Tibial nerve (tissue), 4 donors: ENCODE measurements around the gene HILPDA. TPM values are rescaled to one million over a fixed set of nuclear protein-coding genes. Genes with fewer than 3 reads are reported as not detected.

Source experiments
- DNase-seq, 2 donors: peaks; one replicate each; pipeline ENCODE4 v3.0.0-alpha.2; 2019; ENCODE audit warnings: low spot score in 2 of 2
- H3K27ac ChIP-seq, 4 donors: fragments of 200-600 bp; sonication (generic) in 3 of 4; one replicate each; pipeline ENCODE4 v1.5.1; 2017 to 2019; ENCODE audit warnings: mild to moderate bottlenecking in 1 of 4
- H3K27me3 ChIP-seq, 2 donors: fragments of 200-600 bp; sonication (generic) in 1 of 2; one replicate each; pipeline versions ENCODE4 v1.5.1 to v1.6.0; 2017 to 2019
- H3K36me3 ChIP-seq, 3 donors: fragments of 200-600 bp; sonication (generic); one replicate each; pipeline ENCODE4 v1.5.1; 2018 to 2019
- H3K4me1 ChIP-seq, 4 donors: fragments of 200-600 bp; sonication (generic) in 3 of 4; one replicate each; pipeline ENCODE4 v1.5.1; 2017 to 2019
- H3K4me3 ChIP-seq, 4 donors: fragments of 200-600 bp; sonication (generic) in 3 of 4; one replicate each; pipeline ENCODE4 v1.5.1; 2017 to 2019; ENCODE audit warnings: mild to moderate bottlenecking in 1 of 4, moderate library complexity in 1 of 4
- H3K9me3 ChIP-seq, 4 donors: fragments of 200-600 bp; sonication (generic) in 3 of 4; one replicate each; pipeline ENCODE4 v1.5.1; 2017 to 2019
- EP300 ChIP-seq, 2 donors: sonication (generic); formaldehyde crosslinking; IDR thresholded peaks; one replicate each; pipeline ENCODE4 v1.6.1; 2017; ENCODE audit warnings: antibody characterized with exemption in 2 of 2, mild to moderate bottlenecking in 1 of 2
- POLR2A ChIP-seq, 2 donors: fragments of 450-650 bp; IDR thresholded peaks; one replicate each; pipeline ENCODE4 v1.6.1; 2017; ENCODE audit warnings: antibody characterized with exemption in 2 of 2, mild to moderate bottlenecking in 2 of 2, moderate library complexity in 2 of 2
- WGBS, 2 donors: methylation state at CpG; one replicate each; pipeline ENCODE4 v1.1.5; 2018; 5-methylcytosine and 5-hydroxymethylcytosine counted together
- total RNA-seq, 4 donors: library from RNA; depleted of rRNA; stranded (reverse); fragments of >200 nt; gene quantifications; one replicate each; pipeline ENCODE4 v1.1.0, GENCODE V29; 2016
- TF ChIP-seq, protein P1 (sequence below), 5 experiments: fragments of 200-600 bp in 3 of 5; fragments of 450-650 bp in 2 of 5; sonication (generic) in 3 of 5; IDR thresholded peaks; one replicate each; pipeline ENCODE4 v1.5.1; 2016 to 2019; ENCODE audit warnings: antibody characterized with exemption in 5 of 5, mild to moderate bottlenecking in 3 of 5, moderate library complexity in 2 of 5

Gene HILPDA
- total RNA-seq, 4 donors from 2014 or later = 32.4 to 64.2 (median 38.3) TPM

DNA sequence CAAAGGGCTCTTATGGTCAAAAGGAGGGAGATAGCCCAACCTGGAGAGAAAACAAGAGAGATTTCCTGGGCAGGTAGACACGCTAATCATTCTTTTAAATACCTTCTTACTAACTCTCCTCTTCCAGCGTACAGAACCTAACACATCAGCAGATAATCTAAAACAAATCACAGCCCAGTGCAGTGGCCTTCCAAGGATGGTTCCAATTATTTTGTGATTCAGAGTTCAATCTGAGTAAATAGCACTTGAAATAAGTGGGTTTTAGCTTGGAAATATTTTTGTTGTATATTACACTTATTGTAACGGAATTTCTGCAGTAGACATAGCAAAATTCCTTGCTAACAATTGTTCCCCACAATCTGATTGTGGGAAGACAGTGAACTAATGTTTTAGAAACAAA, 38.6 kb upstream of the HILPDA start:
- peaks cover 0 to 4% (median 0%) of the 10 kb centered on the region in 4 donors for H3K9me3 ChIP-seq
- DNase-seq = no peak
- no peaks in the 10 kb centered on the region for H3K27me3 ChIP-seq
- peaks cover 0 to 9% (median 0%) of the 10 kb centered on the region in 4 donors for H3K4me1 ChIP-seq
- TF ChIP-seq POLR2A (IDR thresholded peaks at IDR 0.05) = no peak
- TF ChIP-seq EP300 (IDR thresholded peaks at IDR 0.05) = no peak
- H3K4me3 ChIP-seq = no peak overlapping the region
- 77 to 84% methylated on average over 3 of the region's 3 CpGs for WGBS, 2 donors
- H3K36me3 ChIP-seq = no peaks in the 10 kb centered on the region
- no peak overlapping the region for H3K27ac ChIP-seq

DNA sequence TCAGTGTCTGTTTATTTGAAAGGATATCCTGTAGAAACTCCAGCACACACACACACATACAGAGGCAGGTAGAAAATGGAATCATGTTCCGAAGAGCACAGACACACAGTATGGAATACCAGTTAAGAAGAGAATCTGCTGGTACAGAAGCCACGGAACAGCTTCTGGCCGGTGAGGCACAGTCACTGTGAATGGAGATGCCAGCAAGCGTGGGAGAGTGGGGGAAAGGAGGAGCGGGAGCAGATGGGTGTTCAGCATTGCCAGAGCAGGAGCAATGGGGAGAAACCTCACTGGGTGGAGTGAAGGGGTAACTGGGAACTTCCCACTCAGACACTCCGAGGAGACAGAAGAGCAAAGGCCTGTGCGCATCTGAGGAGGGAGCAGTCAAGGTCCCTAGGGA, 36.4 kb upstream of the HILPDA start:
- H3K36me3 ChIP-seq = no peaks in the 10 kb centered on the region
- H3K4me1 ChIP-seq = peaks cover 0 to 12% (median 0%) of the 10 kb centered on the region in 4 donors
- DNase-seq = no peak
- H3K27ac ChIP-seq = no peak overlapping the region
- 80 to 90% methylated on average over 7 of the region's 7 CpGs for WGBS, 2 donors
- TF ChIP-seq, protein P1, sequence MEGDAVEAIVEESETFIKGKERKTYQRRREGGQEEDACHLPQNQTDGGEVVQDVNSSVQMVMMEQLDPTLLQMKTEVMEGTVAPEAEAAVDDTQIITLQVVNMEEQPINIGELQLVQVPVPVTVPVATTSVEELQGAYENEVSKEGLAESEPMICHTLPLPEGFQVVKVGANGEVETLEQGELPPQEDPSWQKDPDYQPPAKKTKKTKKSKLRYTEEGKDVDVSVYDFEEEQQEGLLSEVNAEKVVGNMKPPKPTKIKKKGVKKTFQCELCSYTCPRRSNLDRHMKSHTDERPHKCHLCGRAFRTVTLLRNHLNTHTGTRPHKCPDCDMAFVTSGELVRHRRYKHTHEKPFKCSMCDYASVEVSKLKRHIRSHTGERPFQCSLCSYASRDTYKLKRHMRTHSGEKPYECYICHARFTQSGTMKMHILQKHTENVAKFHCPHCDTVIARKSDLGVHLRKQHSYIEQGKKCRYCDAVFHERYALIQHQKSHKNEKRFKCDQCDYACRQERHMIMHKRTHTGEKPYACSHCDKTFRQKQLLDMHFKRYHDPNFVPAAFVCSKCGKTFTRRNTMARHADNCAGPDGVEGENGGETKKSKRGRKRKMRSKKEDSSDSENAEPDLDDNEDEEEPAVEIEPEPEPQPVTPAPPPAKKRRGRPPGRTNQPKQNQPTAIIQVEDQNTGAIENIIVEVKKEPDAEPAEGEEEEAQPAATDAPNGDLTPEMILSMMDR (IDR thresholded peaks at IDR 0.05) = no peak
- no peak for TF ChIP-seq POLR2A (IDR thresholded peaks at IDR 0.05)
- TF ChIP-seq EP300 (IDR thresholded peaks at IDR 0.05) = no peak
- no peak overlapping the region for H3K4me3 ChIP-seq
- no peaks in the 10 kb centered on the region for H3K9me3 ChIP-seq
- H3K27me3 ChIP-seq = no peaks in the 10 kb centered on the region

DNA sequence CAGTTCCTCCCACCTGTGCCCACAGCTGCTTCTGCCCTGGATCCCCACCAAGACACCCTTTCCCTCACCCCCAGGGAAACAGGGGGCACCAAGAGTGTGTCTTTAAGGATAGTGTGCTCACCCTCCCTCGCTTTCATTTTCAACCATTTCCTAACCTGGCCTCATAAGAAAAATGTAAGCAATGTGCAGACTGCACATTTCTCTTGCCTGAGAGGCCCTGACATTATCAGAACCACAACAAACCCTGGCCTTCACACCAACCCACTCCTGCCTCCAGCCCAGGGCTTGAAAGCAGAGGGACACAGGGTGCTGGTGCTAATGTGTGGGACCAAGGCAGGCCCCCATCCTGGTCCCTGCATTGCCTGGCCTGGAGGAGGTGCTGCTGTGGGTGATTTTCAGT, 34.9 kb upstream of the HILPDA start:
- H3K27me3 ChIP-seq = no peaks in the 10 kb centered on the region
- WGBS, 2 donors = 87 to 88% methylated on average over 1 of the region's 1 CpG
- H3K27ac ChIP-seq = peak overlapping the region in 1 of 4 donors; percentile 51
- peaks cover 0 to 12% (median 0%) of the 10 kb centered on the region in 4 donors for H3K4me1 ChIP-seq
- no peaks in the 10 kb centered on the region for H3K36me3 ChIP-seq
- no peaks in the 10 kb centered on the region for H3K9me3 ChIP-seq
- H3K4me3 ChIP-seq = no peak overlapping the region
- TF ChIP-seq, protein P1 (IDR thresholded peaks at IDR 0.05) = no peak
- no peak for TF ChIP-seq POLR2A (IDR thresholded peaks at IDR 0.05)
- no peak for TF ChIP-seq EP300 (IDR thresholded peaks at IDR 0.05)
- DNase-seq = no peak

DNA sequence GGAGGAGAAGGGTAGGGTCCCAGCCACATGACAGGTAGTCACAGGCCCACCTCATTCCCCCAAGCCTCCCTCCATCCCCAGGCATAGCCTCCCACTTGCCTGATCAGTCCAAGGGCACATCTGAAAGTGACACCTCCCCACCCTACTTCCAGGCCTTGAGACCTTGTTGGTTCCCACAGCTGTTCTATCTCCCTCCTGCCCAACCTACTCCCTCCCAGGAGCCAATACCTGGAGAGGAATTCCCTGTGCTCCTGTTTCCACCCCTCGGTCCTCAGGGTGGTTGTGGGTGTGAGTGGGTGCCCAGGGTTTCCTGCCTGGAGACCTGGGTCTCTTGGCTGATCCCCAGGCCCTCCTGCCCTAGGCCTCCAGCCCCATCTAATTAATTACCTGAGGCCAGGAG, 34.3 kb upstream of the HILPDA start:
- 70 to 88% methylated on average over 1 of the region's 1 CpG for WGBS, 2 donors

DNA sequence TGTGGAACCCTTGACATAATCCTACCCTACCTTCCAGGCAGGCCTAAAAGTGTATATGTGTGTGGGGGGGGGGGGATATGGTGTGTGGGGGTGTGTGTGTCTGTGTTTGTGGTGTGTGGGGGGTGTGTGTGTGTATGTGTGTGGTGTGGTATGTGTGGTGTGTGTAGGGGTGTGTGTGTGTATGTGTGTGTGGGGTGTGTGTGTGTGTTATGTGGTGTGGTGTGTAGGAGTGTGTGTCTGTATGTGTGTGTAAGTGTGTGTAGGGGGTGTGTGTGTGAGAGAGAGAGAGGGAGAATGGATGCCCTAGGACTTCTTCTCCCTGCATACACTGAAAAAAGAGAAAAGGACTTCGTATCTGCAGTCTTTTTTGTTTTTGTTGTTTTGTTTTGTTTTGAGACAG, 33.6 kb upstream of the HILPDA start:
- H3K27ac ChIP-seq = no peak overlapping the region
- 57 to 62% methylated on average over 1 of the region's 1 CpG for WGBS, 2 donors
- H3K4me1 ChIP-seq = peaks cover 0 to 13% (median 0%) of the 10 kb centered on the region in 4 donors
- H3K9me3 ChIP-seq = no peaks in the 10 kb centered on the region
- DNase-seq = no peak
- TF ChIP-seq POLR2A (IDR thresholded peaks at IDR 0.05) (no peak), EP300 (IDR thresholded peaks at IDR 0.05) (no peak)
- TF ChIP-seq, protein P1 (IDR thresholded peaks at IDR 0.05) = no peak
- H3K36me3 ChIP-seq = no peaks in the 10 kb centered on the region
- H3K4me3 ChIP-seq = no peak overlapping the region
- no peaks in the 10 kb centered on the region for H3K27me3 ChIP-seq

More for the DNA sequence above, 34.3 kb upstream of the HILPDA start:
- no peaks in the 10 kb centered on the region for H3K36me3 ChIP-seq
- no peak for DNase-seq
- peaks cover 0 to 12% (median 0%) of the 10 kb centered on the region in 4 donors for H3K4me1 ChIP-seq
- no peaks in the 10 kb centered on the region for H3K27me3 ChIP-seq
- H3K4me3 ChIP-seq = no peak overlapping the region
- no peaks in the 10 kb centered on the region for H3K9me3 ChIP-seq
- peak overlapping the region in 1 of 4 donors; percentile 51 for H3K27ac ChIP-seq
- TF ChIP-seq POLR2A (IDR thresholded peaks at IDR 0.05) (no peak), EP300 (IDR thresholded peaks at IDR 0.05) (no peak)
- TF ChIP-seq, protein P1 (IDR thresholded peaks at IDR 0.05) = no peak

DNA sequence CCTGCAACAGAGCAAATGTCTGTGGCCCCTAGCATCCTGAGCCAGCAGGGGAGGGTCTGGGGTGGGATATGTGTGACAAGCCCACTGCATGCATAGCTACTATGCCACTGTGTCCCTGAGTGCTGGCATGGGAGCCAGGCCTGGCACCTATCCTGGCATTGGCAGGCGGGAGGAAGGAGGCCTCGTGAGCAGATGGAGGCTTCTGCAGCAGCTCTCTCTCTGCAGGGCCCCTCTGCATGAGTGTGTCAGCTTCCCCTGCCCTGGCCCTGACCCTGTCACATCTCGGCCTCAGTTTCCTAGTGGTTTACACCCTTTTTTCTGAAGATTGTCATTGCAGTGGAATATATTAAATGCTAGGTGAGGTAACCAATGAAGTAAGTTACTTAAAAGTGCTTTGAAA, 32.8 kb upstream of the HILPDA start:
- no peaks in the 10 kb centered on the region for H3K9me3 ChIP-seq
- 81 to 91% methylated on average over 3 of the region's 3 CpGs for WGBS, 2 donors
- H3K27ac ChIP-seq = no peak overlapping the region
- no peaks in the 10 kb centered on the region for H3K36me3 ChIP-seq
- TF ChIP-seq POLR2A (IDR thresholded peaks at IDR 0.05) (no peak), EP300 (IDR thresholded peaks at IDR 0.05) (no peak)
- TF ChIP-seq, protein P1 (IDR thresholded peaks at IDR 0.05) = no peak
- peaks cover 0 to 21% (median 0%) of the 10 kb centered on the region in 4 donors for H3K4me1 ChIP-seq
- H3K4me3 ChIP-seq = no peak overlapping the region
- no peaks in the 10 kb centered on the region for H3K27me3 ChIP-seq
- DNase-seq = no peak
